Activated CD8-positive, alpha-beta memory T cell treated with anti-CD3 and anti-CD28 coated beads for 36 hours (primary cell): ENCODE measurements around the gene FAM110D. TPM values are rescaled to one million over a fixed set of nuclear protein-coding genes. Genes with fewer than 3 reads are reported as not detected.

Experiments used
- CTCF ChIA-PET: fragments of 350-600 bp; sonication (Branson Sonifier 250); formaldehyde crosslinking; loops from one replicate; lab custom pipeline; 2021; ENCODE audit warnings: antibody characterized with exemption; lab: Charles Lee
- POLR2A ChIA-PET: fragments of 350-600 bp; sonication (Branson Sonifier 250); formaldehyde crosslinking; loops from one replicate; lab custom pipeline; 2021; ENCODE audit warnings: antibody characterized with exemption; lab: Charles Lee
- total RNA-seq, 2 experiments: library from RNA; stranded (reverse); gene quantifications; one replicate each; pipeline ENCODE4 v1.2.3, GENCODE V29; 2021

Gene FAM110D
- total RNA-seq, 2 experiments from 2014 or later = not detected

GRCh38 chr1:26126321-26127084 is 32.4 kb upstream of the FAM110D start:
- POLR2A ChIA-PET = interaction anchor here (0.6 to 0.9 kb wide), 4 partner anchors 14 to 268 kb away, joined by 3 to 6 read pairs (median 4); partner anchors contain the start of gene PDIK1L
- CTCF ChIA-PET = interaction anchor here (0.7 to 2.4 kb wide), 6 partner anchors 8 to 162 kb away, joined by 3 to 15 read pairs (median 4); no protein-coding TSS in a partner anchor

GRCh38 chr1:26127235-26128163 is 31.4 kb upstream of the FAM110D start:
- ChIA-PET CTCF (interaction anchor here (0.7 to 2.4 kb wide), 5 partner anchors 9 to 161 kb away, joined by 3 to 15 read pairs (median 4); no protein-coding TSS in a partner anchor), POLR2A (interaction anchor here (0.6 kb wide), 1 partner anchor 267 kb away, joined by 6 read pairs; no protein-coding TSS in a partner anchor)

GRCh38 chr1:26129778-26130177 is 29.1 kb upstream of the FAM110D start:
- POLR2A ChIA-PET = no interaction called here
- CTCF ChIA-PET = no interaction called here

- ChIA-PET POLR2A (no interaction called here), CTCF (interaction anchor here (0.6 kb wide), 1 partner anchor 72 kb away, joined by 4 read pairs; no protein-coding TSS in a partner anchor)
Measured at GRCh38 chr1:26130695-26131094, 28.2 kb upstream of the FAM110D start.

GRCh38 chr1:26132128-26132833 is 26.6 kb upstream of the FAM110D start:
- CTCF ChIA-PET = no interaction called here
- POLR2A ChIA-PET = no interaction called here

GRCh38 chr1:26132834-26133167 is 26.1 kb upstream of the FAM110D start:
- ChIA-PET POLR2A (no interaction called here), CTCF (no interaction called here)

- CTCF ChIA-PET = interaction anchor here (0.7 kb wide), 1 partner anchor 1780 kb away, joined by 4 read pairs; no protein-coding TSS in a partner anchor
Measured at GRCh38 chr1:26134466-26134865, 24.4 kb upstream of the FAM110D start.

GRCh38 chr1:26138974-26139558 is 19.8 kb upstream of the FAM110D start:
- ChIA-PET POLR2A (interaction anchor here (0.6 kb wide), 1 partner anchor 24 kb away, joined by 3 read pairs; no protein-coding TSS in a partner anchor), CTCF (interaction anchor here (0.6 to 1.4 kb wide), 6 partner anchors 28 to 278 kb away, joined by 3 to 5 read pairs (median 4); partner anchors contain the start of genes C1orf232, PDIK1L and ZNF593)

More at GRCh38 chr1:26134466-26134865, 24.4 kb upstream of the FAM110D start:
- POLR2A ChIA-PET = no interaction called here

GRCh38 chr1:26142159-26142558 is 16.7 kb upstream of the FAM110D start:
- CTCF ChIA-PET = interaction anchor here (0.7 to 4.8 kb wide), 4 partner anchors 28 to 180 kb away, joined by 3 to 55 read pairs (median 8); partner anchors contain the start of gene ZNF593
- POLR2A ChIA-PET = interaction anchor here (0.8 kb wide), 1 partner anchor 34 kb away, joined by 5 read pairs; no protein-coding TSS in a partner anchor

- CTCF ChIA-PET = interaction anchor here (0.6 to 4.8 kb wide), 23 partner anchors 9 to 184 kb away, joined by 3 to 55 read pairs (median 4); partner anchors contain the start of genes C1orf232, FAM110D, PDIK1L and ZNF593
- POLR2A ChIA-PET = no interaction called here
Measured at GRCh38 chr1:26145041-26145959, 13.6 kb upstream of the FAM110D start.

- CTCF ChIA-PET = interaction anchor here (0.8 to 4.8 kb wide), 9 partner anchors 11 to 112 kb away, joined by 3 to 55 read pairs (median 8); partner anchors contain the start of gene FAM110D
- POLR2A ChIA-PET = no interaction called here
Measured at GRCh38 chr1:26145960-26146294, 13.0 kb upstream of the FAM110D start.

GRCh38 chr1:26148887-26149286 is 10.0 kb upstream of the FAM110D start:
- ChIA-PET POLR2A (no interaction called here), CTCF (interaction anchor here (1.1 kb wide), 1 partner anchor 9 kb away, joined by 3 read pairs; no protein-coding TSS in a partner anchor)

GRCh38 chr1:26153966-26154532 is 4.8 kb upstream of the FAM110D start:
- CTCF ChIA-PET = interaction anchor here (1.1 to 1.2 kb wide), 3 partner anchors 9 to 80 kb away, joined by 3 read pairs; partner anchors contain the start of gene CEP85
- POLR2A ChIA-PET = no interaction called here

GRCh38 chr1:26154750-26155149 is 4.1 kb upstream of the FAM110D start:
- ChIA-PET POLR2A (no interaction called here), CTCF (interaction anchor here (1.1 to 1.2 kb wide), 3 partner anchors 9 to 79 kb away, joined by 3 read pairs; partner anchors contain the start of gene CEP85)

GRCh38 chr1:26155370-26156284 is 3.3 kb upstream of the FAM110D start:
- CTCF ChIA-PET = interaction anchor here (0.9 to 3.9 kb wide), 5 partner anchors 8 to 119 kb away, joined by 3 to 13 read pairs (median 4); partner anchors contain the start of genes CEP85 and ZNF593
- POLR2A ChIA-PET = no interaction called here
